HL-60/S4 treated with retinoic acid at 250 ng/mL for 4 days and 3 days (cell line): Measurements from ENCODE around the gene SEMA3C.

ENCODE experiments used
- in situ Hi-C: fragments of 300-500 bp; cut with MboI; formaldehyde crosslinking; loops from 2 replicates; pipeline ENCODE4 v1.7.0; 2022; ENCODE audit warnings: low sequenced_read_pairs

Gene SEMA3C

GRCh38 chr7:80890426-80891258 is 28.2 kb downstream of the SEMA3C start:
- in situ Hi-C loops = no loop called here

- in situ Hi-C loops = no loop called here
Measured at GRCh38 chr7:80889525-80889924, 29.3 kb downstream of the SEMA3C start.

- in situ Hi-C loops = no loop called here
Measured at GRCh38 chr7:80885757-80886156, 33.1 kb downstream of the SEMA3C start.

- in situ Hi-C loops = no loop called here
Measured at GRCh38 chr7:80884511-80885195, 34.2 kb downstream of the SEMA3C start.

GRCh38 chr7:80883154-80884025 is 35.5 kb downstream of the SEMA3C start:
- in situ Hi-C loops = no loop called here

- in situ Hi-C loops = no loop called here
Measured at GRCh38 chr7:80882213-80882801, 36.5 kb downstream of the SEMA3C start.

- in situ Hi-C loops = no loop called here
Measured at GRCh38 chr7:80881351-80881900, 37.4 kb downstream of the SEMA3C start.

- in situ Hi-C loops = no loop called here
Measured at GRCh38 chr7:80879849-80880248, 39.0 kb downstream of the SEMA3C start.

GRCh38 chr7:80876894-80877414 is 41.9 kb downstream of the SEMA3C start:
- in situ Hi-C loops = no loop called here

- in situ Hi-C loops = no loop called here
Measured at GRCh38 chr7:80875537-80876120, 43.2 kb downstream of the SEMA3C start.

GRCh38 chr7:80873140-80873539 is 45.7 kb downstream of the SEMA3C start:
- in situ Hi-C loops = no loop called here

- in situ Hi-C loops = no loop called here
Measured at GRCh38 chr7:80871228-80871627, 47.6 kb downstream of the SEMA3C start.

GRCh38 chr7:80870813-80871212 is 48.0 kb downstream of the SEMA3C start:
- in situ Hi-C loops = no loop called here

- in situ Hi-C loops = no loop called here
Measured at GRCh38 chr7:80869821-80870751, 48.8 kb downstream of the SEMA3C start.

- in situ Hi-C loops = no loop called here
Measured at GRCh38 chr7:80869106-80869784, 49.6 kb downstream of the SEMA3C start.

- in situ Hi-C loops = no loop called here
Measured at GRCh38 chr7:80868566-80868965, 50.3 kb downstream of the SEMA3C start.

GRCh38 chr7:80860554-80860953 is 58.3 kb downstream of the SEMA3C start:
- in situ Hi-C loops = no loop called here

- in situ Hi-C loops = no loop called here
Measured at GRCh38 chr7:80859272-80859970, 59.4 kb downstream of the SEMA3C start.
